RKO (cell line): ENCODE data around the gene ACY1.
A peak's percentile ranks its signal among the peaks of the same experiment; 100 is the strongest.

Experiments
- DNase-seq: peaks from one replicate; pipeline ENCODE4 v3.0.0-alpha.2; 2016; ENCODE audit warnings: low spot score

ACY1 gene

GRCh38 chr3:51963951-51964451, 19.3 kb upstream of the ACY1 start:
- DNase-seq = no peak

DNA sequence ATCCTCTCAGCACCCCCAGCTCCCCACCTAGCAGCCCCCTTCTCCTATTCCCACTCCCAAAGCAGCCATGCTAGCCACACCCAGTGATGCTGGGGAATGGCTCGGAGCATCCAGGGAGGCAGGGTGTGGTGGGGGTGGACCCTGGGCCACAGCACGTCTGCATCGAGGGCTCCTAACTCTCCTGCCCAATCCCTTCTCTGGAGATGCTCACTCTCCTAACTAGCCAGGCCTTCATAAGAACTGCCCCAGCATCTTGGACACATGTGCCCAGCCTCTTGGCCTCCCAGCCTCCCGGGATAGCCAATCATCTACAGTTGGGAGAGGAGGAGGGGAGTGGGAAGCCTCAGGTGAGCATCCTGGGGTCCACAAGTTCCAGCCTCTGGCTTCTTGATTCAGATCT, 18.8 kb upstream of the ACY1 start:
- no peak for DNase-seq

- DNase-seq = no peak
Observed at GRCh38 chr3:51966016-51966415, 17.3 kb upstream of the ACY1 start.

DNA sequence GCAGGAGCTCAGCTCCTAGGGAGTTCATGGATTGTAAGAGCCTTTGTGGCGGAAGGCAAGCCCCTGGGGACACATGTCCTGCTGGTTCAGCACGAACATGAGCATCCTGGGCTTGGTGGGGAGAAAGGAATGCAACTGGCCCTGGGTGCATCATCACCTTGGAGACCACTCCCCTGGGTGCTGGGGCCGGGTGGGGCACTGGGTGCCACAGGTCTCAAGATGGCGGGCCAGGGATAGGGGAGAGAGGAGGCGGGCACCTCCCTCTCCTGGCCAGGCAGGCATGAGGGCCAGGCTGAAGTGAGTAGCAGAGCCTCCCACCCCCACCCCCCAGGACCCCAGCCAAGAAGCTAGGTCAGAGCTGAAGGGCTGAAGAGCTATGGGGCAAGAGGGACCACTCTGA, 16.8 kb upstream of the ACY1 start:
- no peak for DNase-seq

DNA sequence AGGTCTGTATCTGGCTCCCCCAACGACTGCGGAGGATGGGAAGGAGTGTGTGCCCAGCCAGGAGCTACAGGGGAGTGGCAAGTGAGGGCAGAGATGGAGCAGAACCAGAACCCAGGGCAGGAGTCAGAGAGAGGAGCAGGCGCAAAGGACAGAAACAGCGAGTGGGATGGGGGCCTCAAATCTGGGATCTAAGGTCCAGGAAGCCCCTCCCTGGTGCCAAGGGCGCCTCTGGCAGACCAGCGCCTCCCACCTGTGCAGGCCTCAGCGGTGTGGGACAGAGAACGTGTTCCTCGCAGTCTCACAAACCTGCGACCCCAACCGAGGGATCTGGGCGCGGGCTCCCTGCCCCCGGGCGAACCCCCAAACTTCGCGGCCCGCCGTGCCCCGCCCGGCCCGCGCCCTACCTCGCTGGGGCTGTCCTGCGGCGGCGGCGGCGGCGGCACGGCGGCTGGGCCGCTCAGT, 16.4 kb upstream of the ACY1 start:
- no peak for DNase-seq

DNA sequence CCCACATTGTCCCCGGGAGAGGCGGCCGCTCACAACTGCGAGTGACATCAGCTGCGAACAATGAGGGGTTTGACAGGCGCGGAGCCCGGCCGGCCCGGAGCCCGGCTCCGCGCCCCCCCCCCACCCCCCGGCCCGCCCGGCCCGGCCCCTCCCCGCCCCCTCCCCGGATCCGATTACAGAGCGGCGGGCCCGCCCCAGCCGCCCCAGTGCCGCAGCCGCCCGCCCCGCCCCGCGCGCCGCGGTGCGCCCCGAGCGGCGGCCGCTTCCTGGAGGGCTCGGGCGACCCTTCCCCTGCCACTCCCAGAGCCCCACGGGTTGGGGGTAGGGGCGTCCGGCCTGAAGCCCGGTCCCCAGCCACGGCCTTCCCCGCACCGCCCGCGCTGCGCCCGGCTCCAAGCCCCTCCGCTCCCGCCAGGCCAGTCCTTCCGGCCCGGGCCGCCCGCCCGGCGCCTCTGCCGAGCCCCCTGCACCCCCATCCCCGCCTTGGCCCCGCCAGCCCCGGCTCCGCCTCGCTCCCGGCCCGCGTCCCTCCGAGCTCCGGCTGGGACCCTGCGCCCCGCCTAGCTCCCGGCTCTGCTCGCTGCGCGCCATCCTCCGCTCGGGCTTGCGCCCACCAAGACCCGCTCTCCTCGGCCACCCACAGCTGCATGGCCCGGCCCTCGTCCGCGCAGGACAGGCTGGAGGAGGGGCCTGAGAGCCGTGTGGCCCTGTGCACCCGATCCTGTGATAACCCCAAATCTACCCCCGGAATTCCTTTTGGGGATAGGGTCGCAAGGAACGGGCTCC, 15.8 kb upstream of the ACY1 start, which contains the start of gene PCBP4:
Gene PCBP4, minus strand, starts transcription at position 71 of the 786 bp plus-strand sequence. CDS start 6,214 bp downstream, outside the sequence.
- DNase-seq = peak; percentile 66

DNA sequence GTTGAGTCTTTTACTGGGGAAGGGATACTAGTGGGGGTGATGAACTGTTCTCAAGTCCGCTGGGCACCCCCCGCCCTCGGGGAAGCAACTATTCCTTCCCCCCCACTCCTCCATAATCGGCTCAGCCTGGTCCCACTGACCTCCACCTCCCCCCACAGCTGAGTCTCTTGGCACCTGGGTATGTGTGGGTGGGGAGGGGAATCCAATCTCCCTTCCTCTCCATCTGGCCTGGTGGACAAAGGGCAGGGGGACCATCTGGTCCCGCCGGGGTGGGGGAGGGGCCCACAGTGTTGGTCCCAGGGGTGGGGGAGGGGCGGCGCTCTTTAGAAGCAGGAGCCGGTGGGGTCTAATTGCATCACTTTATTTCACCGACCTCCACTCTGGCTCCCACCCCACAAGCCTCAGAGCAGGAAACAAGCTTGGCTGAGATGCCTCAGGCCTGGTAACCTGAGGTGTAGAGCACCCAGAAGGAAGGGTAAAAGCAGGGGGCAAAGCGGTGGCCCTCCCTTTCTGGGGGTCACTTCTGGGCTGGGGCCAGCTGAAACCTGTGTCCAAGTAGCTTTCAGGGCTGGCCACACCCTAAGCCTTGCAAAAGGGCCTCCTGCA, 15.1 kb upstream of the ACY1 start:
- peak; percentile 42 for DNase-seq

DNA sequence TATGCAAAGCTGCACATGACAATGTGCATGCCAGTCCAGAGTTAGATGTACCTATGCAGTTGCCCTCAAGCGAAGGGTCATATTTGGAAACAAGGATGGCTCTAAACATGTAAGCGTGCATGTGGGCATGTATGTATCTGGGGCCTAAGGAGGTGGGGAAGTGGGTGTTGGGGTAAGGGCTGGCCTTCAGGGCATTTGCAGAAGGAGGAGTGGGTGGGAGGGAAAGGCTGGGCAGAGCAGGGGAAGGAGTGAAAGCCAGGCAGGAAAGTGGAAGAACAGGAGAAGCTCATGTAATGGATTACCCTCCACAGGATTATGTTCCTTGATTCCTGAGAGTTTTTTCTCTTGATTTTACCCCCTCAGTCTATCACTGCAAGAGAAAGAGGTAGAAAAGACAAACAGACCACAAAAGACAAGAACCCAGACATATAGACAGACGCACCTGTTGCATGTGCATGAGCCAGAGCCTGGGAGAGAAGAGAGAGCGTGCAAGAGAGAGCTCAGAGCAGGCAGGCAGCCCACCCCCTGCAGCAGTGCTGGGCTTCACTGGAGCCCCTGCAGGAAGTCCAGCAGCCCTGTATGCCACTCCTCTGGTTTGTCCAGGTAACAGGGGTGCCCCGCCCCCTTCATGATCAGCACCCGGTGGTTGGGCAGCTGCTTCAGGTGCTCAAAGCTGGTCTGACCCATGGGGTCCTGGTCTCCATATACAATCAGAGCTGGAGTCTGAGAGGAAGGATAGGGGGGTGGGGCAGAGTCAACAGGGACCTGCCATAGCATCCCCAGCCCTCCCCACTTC, 14.3 kb upstream of the ACY1 start:
- no peak for DNase-seq

GRCh38 chr3:51969841-51970240, 13.5 kb upstream of the ACY1 start:
- no peak for DNase-seq

DNA sequence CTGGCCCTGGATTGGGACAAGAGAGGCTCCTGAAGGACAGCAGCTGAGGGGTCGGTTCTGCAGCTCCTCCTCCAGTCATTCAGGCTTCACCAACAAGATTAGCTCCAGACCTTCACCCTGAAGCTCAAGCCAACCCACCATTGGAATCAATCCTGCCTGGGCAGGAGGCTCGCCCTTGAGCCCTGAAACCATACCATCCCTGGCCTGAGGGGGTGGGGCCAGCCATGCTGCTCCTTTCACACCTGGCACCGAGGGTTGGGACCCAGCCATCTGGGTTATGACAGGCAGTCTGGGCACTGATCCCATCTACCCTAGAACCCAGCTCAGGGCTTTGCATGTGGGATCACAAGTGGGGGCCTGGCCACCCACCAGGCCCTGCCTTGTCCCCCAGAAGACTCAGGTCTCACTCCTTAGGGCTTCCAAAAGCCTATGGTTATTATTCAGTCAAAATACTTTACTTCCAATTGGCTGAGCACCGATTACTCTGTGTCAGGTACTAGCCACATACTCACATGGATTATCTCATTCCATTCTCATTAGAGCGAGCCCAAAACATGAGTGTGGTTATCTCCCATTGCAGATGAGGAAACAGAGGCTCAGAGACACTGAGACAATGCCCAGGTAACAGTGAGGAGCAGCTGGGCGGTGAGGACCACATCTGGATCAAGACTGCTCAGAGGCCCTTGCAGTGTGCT, 12.6 kb upstream of the ACY1 start:
- DNase-seq = no peak

- no peak for DNase-seq
Observed at GRCh38 chr3:51971350-51971749, 12.0 kb upstream of the ACY1 start.

DNA sequence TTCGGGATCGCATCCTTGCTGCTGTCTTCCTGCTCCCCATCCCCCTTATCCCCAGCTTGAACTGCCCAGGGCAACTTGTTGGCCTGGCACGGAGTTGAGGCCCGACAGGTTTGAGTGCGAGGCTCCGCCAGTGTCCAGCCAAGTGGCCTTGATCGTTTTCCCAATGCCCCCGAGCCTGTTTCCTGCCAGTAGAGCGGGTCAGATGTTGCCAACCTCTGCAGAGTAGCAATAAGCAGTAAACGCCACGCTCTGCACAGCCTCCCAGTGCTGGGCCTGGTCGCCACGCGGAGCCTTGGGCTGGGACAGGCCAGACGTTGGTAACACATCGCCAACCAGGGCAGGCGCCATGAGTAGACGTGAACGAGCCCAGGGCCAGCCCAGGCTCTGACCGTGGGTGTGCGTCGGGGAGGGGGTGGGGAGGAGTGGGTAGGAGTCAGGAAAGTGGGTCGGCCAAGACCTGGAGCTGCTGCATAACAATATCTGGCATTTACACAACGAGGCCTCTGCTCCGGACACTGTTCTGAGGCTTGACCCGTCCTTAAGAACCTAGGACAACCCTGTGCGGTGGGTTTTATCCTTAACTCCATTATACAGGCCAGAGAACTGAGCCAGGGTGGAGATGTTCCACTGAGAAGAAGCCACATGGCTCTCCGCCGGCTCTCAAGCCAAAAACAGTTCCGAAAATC, 8.9 kb upstream of the ACY1 start:
- DNase-seq = peak; percentile 54

DNA sequence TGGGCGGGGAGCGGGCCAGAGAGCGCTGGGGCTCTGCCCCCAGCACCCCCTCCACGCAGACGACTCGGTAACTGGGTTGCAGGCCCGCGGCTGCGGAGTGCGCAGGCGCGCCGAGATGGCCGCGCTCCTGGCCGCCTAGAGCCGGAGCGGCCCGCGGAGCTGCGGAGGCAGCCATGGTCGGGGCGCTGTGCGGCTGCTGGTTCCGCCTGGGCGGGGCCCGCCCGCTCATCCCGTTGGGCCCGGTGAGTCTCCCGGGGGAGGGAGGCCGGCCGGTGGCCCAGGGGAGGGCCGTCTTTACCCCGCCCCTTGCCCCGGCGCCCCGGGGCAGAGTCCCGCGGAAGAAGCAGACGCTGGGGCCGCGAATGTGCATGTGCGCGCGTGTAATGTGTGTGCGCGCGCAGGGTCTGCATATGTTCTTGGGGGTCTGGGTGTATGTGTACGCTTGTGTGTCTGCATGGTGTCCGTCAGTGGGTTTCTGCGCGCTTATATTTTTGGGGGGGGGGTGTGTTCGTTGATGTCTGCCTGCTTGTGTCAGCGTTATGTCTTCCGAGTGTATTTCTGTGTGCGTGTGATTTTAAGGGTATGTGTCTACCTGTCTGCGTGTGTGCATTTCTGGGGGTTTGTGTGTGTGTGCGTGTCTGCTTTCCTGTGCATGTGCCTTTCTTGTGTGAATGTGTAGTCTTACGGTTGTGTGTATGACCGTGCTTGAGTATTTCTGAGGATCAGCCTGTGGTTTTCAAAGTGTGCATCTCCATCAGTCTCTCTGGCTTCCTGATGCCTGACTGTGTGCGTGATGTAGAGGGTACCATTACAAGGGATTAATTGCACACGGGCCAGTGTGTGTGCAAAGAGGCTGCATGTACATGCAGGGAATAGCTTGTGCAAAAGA, 8.1 kb upstream of the ACY1 start, which contains the start of gene ABHD14A:
Gene ABHD14A, plus strand, starts transcription at position 102 of the 889 bp plus-strand sequence. Its CDS starts 72 bp downstream, at position 174.
- peak; percentile 81 for DNase-seq

DNA sequence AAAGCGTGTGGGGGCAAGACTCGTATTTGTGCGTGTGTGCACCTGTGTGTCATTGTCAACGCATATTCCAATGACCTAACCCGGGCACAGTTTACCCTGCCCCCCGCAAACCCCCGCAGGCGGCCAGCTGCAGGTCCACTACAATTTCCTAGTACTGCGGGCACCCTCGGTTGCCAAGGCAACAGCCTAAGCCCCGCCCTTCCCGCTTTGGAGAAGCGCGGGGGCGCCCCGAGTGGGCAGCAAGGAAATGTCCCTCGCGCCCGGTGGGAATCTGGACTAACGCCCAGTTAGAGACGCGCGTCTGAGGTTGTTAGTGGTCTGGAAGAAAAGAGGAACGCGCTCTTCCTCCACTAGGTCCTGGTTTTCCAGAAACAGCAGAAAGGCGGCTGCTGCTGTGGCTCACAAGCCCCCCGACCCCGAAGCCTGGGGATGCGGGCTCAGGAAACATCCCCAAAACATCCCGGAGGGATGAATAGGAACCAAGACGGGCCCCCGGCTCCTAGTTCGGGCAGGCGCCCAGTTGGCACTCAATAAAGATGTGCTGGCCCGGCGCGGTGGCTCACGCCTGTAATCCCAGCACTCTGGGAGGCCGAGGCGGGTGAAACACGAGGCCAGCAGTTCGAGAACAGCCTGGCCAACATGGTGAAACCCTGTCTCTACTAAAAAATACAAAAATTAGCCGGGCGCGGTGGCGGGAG, 7.3 kb upstream of the ACY1 start:
- DNase-seq = no peak

DNA sequence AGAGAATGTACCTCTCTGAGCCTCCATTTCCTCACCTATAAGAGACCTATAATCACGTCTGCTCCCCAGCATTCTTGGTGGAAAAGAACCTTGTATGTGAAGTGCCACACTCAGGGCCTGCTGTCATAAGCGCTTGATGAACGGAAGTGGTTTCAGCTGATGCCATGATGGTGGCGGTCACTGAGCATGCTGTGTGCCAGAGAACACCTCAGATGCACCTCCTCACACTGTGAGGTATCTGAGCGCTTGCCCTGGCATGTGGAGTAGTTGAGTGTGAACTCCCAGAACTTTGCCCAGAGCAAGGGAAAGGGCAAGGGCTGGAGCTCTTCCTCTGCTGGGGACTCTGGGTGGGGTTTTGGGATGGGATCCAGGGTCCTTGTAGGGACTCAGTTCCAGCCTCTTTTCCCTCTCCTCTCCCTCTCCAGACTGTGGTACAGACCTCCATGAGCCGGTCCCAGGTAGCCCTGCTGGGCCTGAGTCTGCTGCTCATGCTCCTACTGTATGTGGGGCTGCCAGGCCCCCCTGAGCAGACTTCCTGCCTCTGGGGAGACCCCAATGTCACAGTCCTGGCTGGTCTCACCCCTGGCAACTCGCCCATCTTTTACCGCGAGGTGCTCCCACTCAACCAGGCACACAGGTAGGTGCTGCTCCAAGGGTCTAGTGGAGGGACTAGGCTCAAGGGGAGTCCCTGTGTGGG, 5.7 kb upstream of the ACY1 start:
- no peak for DNase-seq

DNA sequence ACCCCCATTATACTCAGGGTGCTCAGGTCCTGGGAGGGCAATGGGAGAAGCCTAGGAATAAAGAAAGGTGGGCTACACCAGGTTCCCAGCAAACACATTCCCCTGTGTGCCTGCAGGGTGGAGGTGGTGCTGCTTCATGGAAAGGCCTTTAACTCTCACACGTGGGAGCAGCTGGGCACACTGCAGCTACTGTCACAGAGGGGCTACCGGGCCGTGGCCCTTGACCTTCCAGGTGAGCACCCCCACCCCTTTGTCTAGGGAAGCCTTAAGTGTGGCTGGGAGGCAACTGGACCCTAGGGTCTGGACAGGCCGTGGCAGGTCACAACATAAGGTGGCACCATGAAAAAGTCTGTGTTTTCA, 5.2 kb upstream of the ACY1 start:
- no peak for DNase-seq

- no peak for DNase-seq
Observed at GRCh38 chr3:51980253-51980652, 3.1 kb upstream of the ACY1 start.

DNA sequence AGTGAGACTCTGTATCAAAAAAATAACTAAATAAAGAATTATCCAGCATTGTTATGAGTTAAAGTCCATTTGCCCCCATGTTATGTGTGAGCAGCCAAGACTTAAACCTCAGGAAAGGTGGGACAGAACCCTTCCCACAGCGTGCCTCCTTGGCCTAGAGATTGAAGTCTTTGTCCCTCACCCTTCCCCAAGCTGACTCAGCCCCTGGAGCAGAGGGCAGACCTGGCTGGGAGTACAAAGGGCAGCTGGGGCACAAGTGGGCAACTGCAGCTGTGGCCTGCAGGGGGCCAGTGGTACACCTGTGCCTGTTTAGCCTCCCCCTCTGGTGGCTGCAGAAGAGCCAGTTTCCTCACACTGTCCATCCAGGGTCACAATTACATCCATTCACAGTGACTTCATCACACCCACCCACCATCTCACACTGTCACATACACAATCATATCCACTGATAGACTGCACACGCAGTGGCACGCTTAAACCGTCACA, 940 bp upstream of the ACY1 start:
- peak; percentile 89 for DNase-seq
